Body of pancreas (tissue), 4 donors: Measurements from ENCODE around the gene ITGB4.

Source experiments
- POLR2A ChIP-seq, 3 donors: fragments of 450-650 bp; IDR thresholded peaks; one replicate each; pipeline ENCODE4 v1.6.1; 2016; ENCODE audit warnings: antibody characterized with exemption in 3 of 3, mild to moderate bottlenecking in 2 of 3
- TF ChIP-seq, protein P1 (sequence below), 7 experiments: fragments of 450-650 bp in 4 of 7; fragments of 200-600 bp in 3 of 7; sonication (generic) in 3 of 7; IDR thresholded peaks; one replicate each; pipeline ENCODE4 v1.5.1; 2016 to 2019; ENCODE audit warnings: antibody characterized with exemption in 7 of 7

- TF ChIP-seq, protein P1, sequence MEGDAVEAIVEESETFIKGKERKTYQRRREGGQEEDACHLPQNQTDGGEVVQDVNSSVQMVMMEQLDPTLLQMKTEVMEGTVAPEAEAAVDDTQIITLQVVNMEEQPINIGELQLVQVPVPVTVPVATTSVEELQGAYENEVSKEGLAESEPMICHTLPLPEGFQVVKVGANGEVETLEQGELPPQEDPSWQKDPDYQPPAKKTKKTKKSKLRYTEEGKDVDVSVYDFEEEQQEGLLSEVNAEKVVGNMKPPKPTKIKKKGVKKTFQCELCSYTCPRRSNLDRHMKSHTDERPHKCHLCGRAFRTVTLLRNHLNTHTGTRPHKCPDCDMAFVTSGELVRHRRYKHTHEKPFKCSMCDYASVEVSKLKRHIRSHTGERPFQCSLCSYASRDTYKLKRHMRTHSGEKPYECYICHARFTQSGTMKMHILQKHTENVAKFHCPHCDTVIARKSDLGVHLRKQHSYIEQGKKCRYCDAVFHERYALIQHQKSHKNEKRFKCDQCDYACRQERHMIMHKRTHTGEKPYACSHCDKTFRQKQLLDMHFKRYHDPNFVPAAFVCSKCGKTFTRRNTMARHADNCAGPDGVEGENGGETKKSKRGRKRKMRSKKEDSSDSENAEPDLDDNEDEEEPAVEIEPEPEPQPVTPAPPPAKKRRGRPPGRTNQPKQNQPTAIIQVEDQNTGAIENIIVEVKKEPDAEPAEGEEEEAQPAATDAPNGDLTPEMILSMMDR (IDR thresholded peaks at IDR 0.05): no peak
- no peak for TF ChIP-seq POLR2A (IDR thresholded peaks at IDR 0.05)
Observed at GRCh38 chr17:75681289-75681688, 40.0 kb upstream of the ITGB4 start.
